IMR-90 (cell line): Measurements from ENCODE around the gene RNF125.

Experiments used
- BHLHE40 ChIP-seq: fragments of 150-350 bp; IDR thresholded peaks from 2 replicates; pipeline ENCODE4 v1.6.1; 2016; ENCODE audit warnings: mild to moderate bottlenecking, low read depth, low read length
- CEBPB ChIP-seq: IDR thresholded peaks from 2 replicates; pipeline ENCODE4 v1.6.1; 2012; ENCODE audit warnings: low read depth, low read length, improper control_type of control experiment
- MAZ ChIP-seq: IDR thresholded peaks from 2 replicates; pipeline ENCODE4 v1.6.1; 2012; ENCODE audit warnings: low read depth, mild to moderate bottlenecking, low read length, improper control_type of control experiment, moderate library complexity, borderline replicate concordance
- MXI1 ChIP-seq: IDR thresholded peaks from 2 replicates; pipeline ENCODE4 v1.6.1; 2012; ENCODE audit warnings: low read depth, mild to moderate bottlenecking, low read length, moderate library complexity, borderline replicate concordance
- NFE2L2 ChIP-seq: fragments of 150-350 bp; IDR thresholded peaks from 2 replicates; pipeline ENCODE4 v1.6.1; 2016; ENCODE audit warnings: low read depth, mild to moderate bottlenecking, low read length
- POLR2A ChIP-seq: IDR thresholded peaks from 2 replicates; pipeline ENCODE4 v1.6.1; 2012; ENCODE audit warnings: mild to moderate bottlenecking, low read depth, low read length
- RAD21 ChIP-seq: IDR thresholded peaks from 2 replicates; pipeline ENCODE4 v1.6.1; 2012; ENCODE audit warnings: low read length, improper control_type of control experiment
- RFX5 ChIP-seq: IDR thresholded peaks from 2 replicates; pipeline ENCODE4 v1.8.0; 2012; ENCODE audit warnings: low read depth, mild to moderate bottlenecking, low read length, moderate library complexity
- TF ChIP-seq, protein P1 (sequence below): conservative IDR thresholded peaks from 2 replicates; pipeline ENCODE4 v1.5.1; 2012; ENCODE audit warnings: mild to moderate bottlenecking, low read depth, low read length, improper control_type of control experiment
- TF ChIP-seq, protein P2 (sequence below): fragments of 150-350 bp; IDR thresholded peaks from 2 replicates; pipeline ENCODE4 v1.6.1; 2016; ENCODE audit warnings: low read depth, mild to moderate bottlenecking, low read length, moderate library complexity, borderline replicate concordance
- TF ChIP-seq, protein P3 (sequence below): fragments of 150-350 bp; IDR thresholded peaks from 2 replicates; pipeline ENCODE4 v1.6.1; 2017; ENCODE audit warnings: mild to moderate bottlenecking, antibody characterized with exemption, low read length, low read depth

DNA sequence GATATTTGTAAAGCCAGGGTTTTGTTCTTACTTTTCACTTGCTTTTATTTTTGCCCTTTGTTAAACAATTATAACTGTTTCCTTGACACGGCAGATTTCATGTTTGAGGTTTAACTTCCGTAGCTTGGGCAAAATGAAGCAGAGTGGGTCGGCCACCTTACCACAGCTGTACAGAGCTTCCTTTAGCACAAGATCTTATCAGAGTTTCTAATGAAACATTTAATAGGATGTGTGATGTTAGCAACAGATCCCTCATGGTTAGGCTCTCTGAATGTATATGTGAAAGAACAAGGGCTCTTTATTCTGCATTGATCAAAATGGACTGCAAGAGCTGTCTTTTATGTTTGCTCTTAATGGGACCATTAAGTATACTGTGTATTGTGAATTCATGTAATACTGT, 22.3 kb downstream of the RNF125 start:
- TF ChIP-seq, protein P1, sequence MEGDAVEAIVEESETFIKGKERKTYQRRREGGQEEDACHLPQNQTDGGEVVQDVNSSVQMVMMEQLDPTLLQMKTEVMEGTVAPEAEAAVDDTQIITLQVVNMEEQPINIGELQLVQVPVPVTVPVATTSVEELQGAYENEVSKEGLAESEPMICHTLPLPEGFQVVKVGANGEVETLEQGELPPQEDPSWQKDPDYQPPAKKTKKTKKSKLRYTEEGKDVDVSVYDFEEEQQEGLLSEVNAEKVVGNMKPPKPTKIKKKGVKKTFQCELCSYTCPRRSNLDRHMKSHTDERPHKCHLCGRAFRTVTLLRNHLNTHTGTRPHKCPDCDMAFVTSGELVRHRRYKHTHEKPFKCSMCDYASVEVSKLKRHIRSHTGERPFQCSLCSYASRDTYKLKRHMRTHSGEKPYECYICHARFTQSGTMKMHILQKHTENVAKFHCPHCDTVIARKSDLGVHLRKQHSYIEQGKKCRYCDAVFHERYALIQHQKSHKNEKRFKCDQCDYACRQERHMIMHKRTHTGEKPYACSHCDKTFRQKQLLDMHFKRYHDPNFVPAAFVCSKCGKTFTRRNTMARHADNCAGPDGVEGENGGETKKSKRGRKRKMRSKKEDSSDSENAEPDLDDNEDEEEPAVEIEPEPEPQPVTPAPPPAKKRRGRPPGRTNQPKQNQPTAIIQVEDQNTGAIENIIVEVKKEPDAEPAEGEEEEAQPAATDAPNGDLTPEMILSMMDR: no peak
- no peak for TF ChIP-seq POLR2A
- no peak for TF ChIP-seq CEBPB
- TF ChIP-seq NFE2L2: no peak
- no peak for TF ChIP-seq MXI1
- no peak for TF ChIP-seq RAD21
- TF ChIP-seq MAZ: no peak
- TF ChIP-seq, protein P2, sequence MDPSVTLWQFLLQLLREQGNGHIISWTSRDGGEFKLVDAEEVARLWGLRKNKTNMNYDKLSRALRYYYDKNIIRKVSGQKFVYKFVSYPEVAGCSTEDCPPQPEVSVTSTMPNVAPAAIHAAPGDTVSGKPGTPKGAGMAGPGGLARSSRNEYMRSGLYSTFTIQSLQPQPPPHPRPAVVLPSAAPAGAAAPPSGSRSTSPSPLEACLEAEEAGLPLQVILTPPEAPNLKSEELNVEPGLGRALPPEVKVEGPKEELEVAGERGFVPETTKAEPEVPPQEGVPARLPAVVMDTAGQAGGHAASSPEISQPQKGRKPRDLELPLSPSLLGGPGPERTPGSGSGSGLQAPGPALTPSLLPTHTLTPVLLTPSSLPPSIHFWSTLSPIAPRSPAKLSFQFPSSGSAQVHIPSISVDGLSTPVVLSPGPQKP: no peak
- TF ChIP-seq BHLHE40: no peak
- TF ChIP-seq RFX5: no peak
- TF ChIP-seq, protein P3, sequence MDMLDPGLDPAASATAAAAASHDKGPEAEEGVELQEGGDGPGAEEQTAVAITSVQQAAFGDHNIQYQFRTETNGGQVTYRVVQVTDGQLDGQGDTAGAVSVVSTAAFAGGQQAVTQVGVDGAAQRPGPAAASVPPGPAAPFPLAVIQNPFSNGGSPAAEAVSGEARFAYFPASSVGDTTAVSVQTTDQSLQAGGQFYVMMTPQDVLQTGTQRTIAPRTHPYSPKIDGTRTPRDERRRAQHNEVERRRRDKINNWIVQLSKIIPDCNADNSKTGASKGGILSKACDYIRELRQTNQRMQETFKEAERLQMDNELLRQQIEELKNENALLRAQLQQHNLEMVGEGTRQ: no peak
